ENCODE results near the gene ZNF219. TPM values are rescaled to one million over a fixed set of nuclear protein-coding genes. Genes with fewer than 3 reads are reported as not detected.

The ZNF219 gene
- total RNA-seq, 1 experiment from 2014 or later, result 84.5 TPM

DNA sequence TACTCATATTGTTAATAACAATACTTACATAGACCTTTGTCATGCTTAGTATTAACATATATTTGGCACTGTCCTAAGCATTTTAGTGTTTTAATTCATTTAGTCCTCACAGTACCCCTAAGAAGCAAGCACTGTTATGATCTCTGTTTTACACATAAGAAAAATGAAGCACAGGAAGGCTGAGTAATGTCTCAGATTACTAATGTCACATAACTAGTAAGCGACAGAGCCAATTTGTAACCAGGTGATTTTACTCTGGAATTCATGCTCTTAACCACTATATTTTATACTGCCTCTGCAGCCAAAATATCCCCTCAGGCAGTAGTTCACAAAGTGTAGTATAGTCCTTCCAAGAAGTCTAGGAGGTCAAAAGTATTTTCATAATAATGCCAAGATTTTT, 22.7 kb upstream of the ZNF219 start:
- H3K27me3 Mint-ChIP-seq (ENCODE audit: low read depth), result no peaks in the 10 kb centered on the region
- Histone ChIP-seq H3K9ac (ENCODE audit: extremely low read depth, insufficient read length, low read length) (no peak overlapping the region), H2BK12ac (ENCODE audit: insufficient read length, low read depth, low read length) (no peak overlapping the region), H4K91ac (ENCODE audit: insufficient read length, low read depth, low read length) (no peak overlapping the region), H2AFZ (ENCODE audit: low read length) (no peak overlapping the region), H3K79me1 (ENCODE audit: insufficient read depth, low read depth, low read length, poor library complexity, severe bottlenecking) (no peaks in the 10 kb centered on the region), H4K5ac (ENCODE audit: insufficient read length, low read depth, low read length) (no peak overlapping the region), H3K9me3 (ENCODE audit: control insufficient read depth, low read depth, low read length) (no peaks in the 10 kb centered on the region), H4K8ac (replicated peaks; ENCODE audit: insufficient read length, low read depth, low read length) (no peak overlapping the region), H2BK20ac (ENCODE audit: low read depth, low read length, poor library complexity, severe bottlenecking) (no peak overlapping the region), H3K14ac (ENCODE audit: insufficient read depth, low read length) (no peak overlapping the region), H3K4me2 (ENCODE audit: insufficient read depth, insufficient read length, low read length) (no peak overlapping the region), H3K4me1 (ENCODE audit: insufficient read depth, low read length) (no peaks in the 10 kb centered on the region), H2BK5ac (ENCODE audit: insufficient read length, low read length) (no peak overlapping the region), H2BK120ac (ENCODE audit: low read depth, low read length, poor library complexity, severe bottlenecking) (no peak overlapping the region), H3K27ac (ENCODE audit: insufficient read length, low read depth, low read length) (no peak overlapping the region), H3K23ac (ENCODE audit: insufficient read length, low read depth, low read length) (no peak overlapping the region), H3K56ac (ENCODE audit: insufficient read length, low read depth, low read length) (no peak overlapping the region), H3T11ph (ENCODE audit: low read length) (no peak overlapping the region), H3K4ac (ENCODE audit: low read depth, low read length) (no peak overlapping the region), H3K79me2 (ENCODE audit: insufficient read depth, low read length) (no peaks in the 10 kb centered on the region), H4K20me1 (ENCODE audit: control insufficient read depth, insufficient read depth, insufficient read length) (no peaks in the 10 kb centered on the region), H3K18ac (ENCODE audit: insufficient read length, low read depth, low read length) (no peak overlapping the region), H3K23me2 (ENCODE audit: insufficient read length, low read depth, low read length, poor library complexity, severe bottlenecking) (no peaks in the 10 kb centered on the region), H2BK15ac (ENCODE audit: low read depth, low read length) (no peak overlapping the region), H2AK5ac (ENCODE audit: insufficient read length, low read length) (no peak overlapping the region), H3K27me3 (ENCODE audit: insufficient read depth, low read length) (no peaks in the 10 kb centered on the region)
- H3K4me1 Mint-ChIP-seq, result peaks cover 6% of the 10 kb centered on the region in 2 experiments
- H3K9me3 Mint-ChIP-seq, result no peaks in the 10 kb centered on the region
- no peak overlapping the region for H3K27ac Mint-ChIP-seq
- TF ChIP-seq CTCF (conservative IDR thresholded peaks at IDR 0.05), result no peak
- no peaks in the 10 kb centered on the region for H3K36me3 Mint-ChIP-seq (ENCODE audit: insufficient read depth in 1 of 3, low read depth in 3 of 3)
- no peak for DNase-seq
- no peak overlapping the region for H3K4me3 Mint-ChIP-seq
- WGBS (ENCODE audit: extremely low coverage, insufficient read length, low lambda C conversion rate), result no CpG with 5 or more reads among the region's 1 CpG

Measured in H9 (cell line).